HEK293 (cell line): ENCODE data around the gene ERO1B.

Source experiments
- MYNN ChIP-seq: fragments of 450-650 bp; formaldehyde crosslinking; IDR thresholded peaks from 2 replicates; pipeline ENCODE4 v1.5.1; 2016; ENCODE audit warnings: missing biosample characterization, missing genetic modification characterization, borderline replicate concordance
- ZBTB7A ChIP-seq: fragments of 450-650 bp; formaldehyde crosslinking; IDR thresholded peaks from 2 replicates; pipeline ENCODE4 v1.5.1; 2016; ENCODE audit warnings: low read depth, missing biosample characterization, missing genetic modification characterization
- ZNF394 ChIP-seq: fragments of 450-650 bp; formaldehyde crosslinking; IDR thresholded peaks from 2 replicates; pipeline ENCODE4 v1.5.1; 2016; ENCODE audit warnings: missing biosample characterization, missing genetic modification characterization, mild to moderate bottlenecking, moderate library complexity, borderline replicate concordance
- TF ChIP-seq, protein P1 (sequence below): fragments of 450-650 bp; formaldehyde crosslinking; IDR thresholded peaks from 2 replicates; pipeline ENCODE4 v1.5.1; 2016; ENCODE audit warnings: missing biosample characterization, missing genetic modification characterization

DNA sequence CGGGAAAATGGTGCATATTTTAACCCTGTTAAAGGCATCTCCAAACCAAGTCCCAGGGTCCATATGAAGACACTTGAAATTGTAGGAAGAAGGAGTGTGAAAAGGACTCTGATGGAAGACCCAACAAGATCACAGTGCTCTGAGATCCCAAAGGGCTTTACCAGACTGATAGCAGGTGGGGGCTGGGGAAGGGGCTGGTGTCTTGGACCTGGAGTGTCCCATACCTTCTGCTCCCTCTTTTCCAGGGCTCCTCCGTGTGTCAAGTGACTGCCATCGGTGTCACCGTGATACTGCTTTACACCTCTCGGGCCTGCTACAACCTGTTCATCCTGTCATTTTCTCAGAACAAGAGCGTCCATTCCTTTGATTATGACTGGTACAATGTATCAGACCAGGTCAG is 102.1 kb downstream of the ERO1B start:
- TF ChIP-seq ZNF394 (tag by site-specific recombination) (no peak), MYNN (tag by site-specific recombination) (no peak), ZBTB7A (no peak)
- TF ChIP-seq, protein P1, sequence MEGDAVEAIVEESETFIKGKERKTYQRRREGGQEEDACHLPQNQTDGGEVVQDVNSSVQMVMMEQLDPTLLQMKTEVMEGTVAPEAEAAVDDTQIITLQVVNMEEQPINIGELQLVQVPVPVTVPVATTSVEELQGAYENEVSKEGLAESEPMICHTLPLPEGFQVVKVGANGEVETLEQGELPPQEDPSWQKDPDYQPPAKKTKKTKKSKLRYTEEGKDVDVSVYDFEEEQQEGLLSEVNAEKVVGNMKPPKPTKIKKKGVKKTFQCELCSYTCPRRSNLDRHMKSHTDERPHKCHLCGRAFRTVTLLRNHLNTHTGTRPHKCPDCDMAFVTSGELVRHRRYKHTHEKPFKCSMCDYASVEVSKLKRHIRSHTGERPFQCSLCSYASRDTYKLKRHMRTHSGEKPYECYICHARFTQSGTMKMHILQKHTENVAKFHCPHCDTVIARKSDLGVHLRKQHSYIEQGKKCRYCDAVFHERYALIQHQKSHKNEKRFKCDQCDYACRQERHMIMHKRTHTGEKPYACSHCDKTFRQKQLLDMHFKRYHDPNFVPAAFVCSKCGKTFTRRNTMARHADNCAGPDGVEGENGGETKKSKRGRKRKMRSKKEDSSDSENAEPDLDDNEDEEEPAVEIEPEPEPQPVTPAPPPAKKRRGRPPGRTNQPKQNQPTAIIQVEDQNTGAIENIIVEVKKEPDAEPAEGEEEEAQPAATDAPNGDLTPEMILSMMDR (tag by site-specific recombination) = no peak
